ENCODE results near the gene FHL2. TPM values are rescaled to one million over a fixed set of nuclear protein-coding genes. Genes with fewer than 3 reads are reported as not detected.

Gene FHL2
- total and polyA plus RNA-seq, 4 donors = 3.9 to 9.0 (median 6.5) TPM

DNA sequence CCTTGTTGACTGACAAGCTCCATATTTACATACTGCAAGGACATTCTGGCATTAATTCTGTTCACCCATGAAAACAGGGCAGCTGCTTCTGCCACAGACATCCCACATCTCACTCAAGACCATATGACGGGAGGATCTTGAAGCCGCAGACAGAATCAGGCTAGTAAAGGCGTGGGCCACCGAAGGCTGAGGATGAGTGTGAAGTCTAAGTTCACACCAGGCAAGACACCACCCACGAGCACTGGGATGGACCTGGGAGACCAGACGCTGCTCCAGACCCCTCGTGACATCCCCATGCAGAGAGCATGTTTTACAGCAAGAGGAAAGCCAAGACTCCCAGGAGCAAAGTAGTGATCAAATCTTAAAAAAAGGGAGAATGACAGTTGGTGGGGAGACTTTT lies 3.2 kb downstream of the FHL2 start:
- TF ChIP-seq REST (IDR thresholded peaks at IDR 0.05) = no peak
- no peak for TF ChIP-seq ATF3 (IDR thresholded peaks at IDR 0.05)
- TF ChIP-seq JUND (IDR thresholded peaks at IDR 0.05) = no peak
- TF ChIP-seq NR2F2 (IDR thresholded peaks at IDR 0.05) = no peak
- no peak for TF ChIP-seq FOXA2 (IDR thresholded peaks at IDR 0.05)
- no peak for TF ChIP-seq TAF1 (conservative IDR thresholded peaks at IDR 0.05)
- no peak for TF ChIP-seq HNF4A (conservative IDR thresholded peaks at IDR 0.05)
- TF ChIP-seq, protein P1, sequence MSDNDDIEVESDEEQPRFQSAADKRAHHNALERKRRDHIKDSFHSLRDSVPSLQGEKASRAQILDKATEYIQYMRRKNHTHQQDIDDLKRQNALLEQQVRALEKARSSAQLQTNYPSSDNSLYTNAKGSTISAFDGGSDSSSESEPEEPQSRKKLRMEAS (IDR thresholded peaks at IDR 0.05) = no peak
- TF ChIP-seq YY1 (IDR thresholded peaks at IDR 0.05) = no peak
- TF ChIP-seq HNF4G (IDR thresholded peaks at IDR 0.05) = no peak
- no peak for TF ChIP-seq RXRA (IDR thresholded peaks at IDR 0.05)
- TF ChIP-seq SP1 (IDR thresholded peaks at IDR 0.05) = no peak
- TF ChIP-seq, protein P2, sequence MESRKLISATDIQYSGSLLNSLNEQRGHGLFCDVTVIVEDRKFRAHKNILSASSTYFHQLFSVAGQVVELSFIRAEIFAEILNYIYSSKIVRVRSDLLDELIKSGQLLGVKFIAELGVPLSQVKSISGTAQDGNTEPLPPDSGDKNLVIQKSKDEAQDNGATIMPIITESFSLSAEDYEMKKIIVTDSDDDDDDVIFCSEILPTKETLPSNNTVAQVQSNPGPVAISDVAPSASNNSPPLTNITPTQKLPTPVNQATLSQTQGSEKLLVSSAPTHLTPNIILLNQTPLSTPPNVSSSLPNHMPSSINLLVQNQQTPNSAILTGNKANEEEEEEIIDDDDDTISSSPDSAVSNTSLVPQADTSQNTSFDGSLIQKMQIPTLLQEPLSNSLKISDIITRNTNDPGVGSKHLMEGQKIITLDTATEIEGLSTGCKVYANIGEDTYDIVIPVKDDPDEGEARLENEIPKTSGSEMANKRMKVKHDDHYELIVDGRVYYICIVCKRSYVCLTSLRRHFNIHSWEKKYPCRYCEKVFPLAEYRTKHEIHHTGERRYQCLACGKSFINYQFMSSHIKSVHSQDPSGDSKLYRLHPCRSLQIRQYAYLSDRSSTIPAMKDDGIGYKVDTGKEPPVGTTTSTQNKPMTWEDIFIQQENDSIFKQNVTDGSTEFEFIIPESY (IDR thresholded peaks at IDR 0.05) = no peak
- TF ChIP-seq FOXA1 (IDR thresholded peaks at IDR 0.05) = no peak
- TF ChIP-seq, protein P3, sequence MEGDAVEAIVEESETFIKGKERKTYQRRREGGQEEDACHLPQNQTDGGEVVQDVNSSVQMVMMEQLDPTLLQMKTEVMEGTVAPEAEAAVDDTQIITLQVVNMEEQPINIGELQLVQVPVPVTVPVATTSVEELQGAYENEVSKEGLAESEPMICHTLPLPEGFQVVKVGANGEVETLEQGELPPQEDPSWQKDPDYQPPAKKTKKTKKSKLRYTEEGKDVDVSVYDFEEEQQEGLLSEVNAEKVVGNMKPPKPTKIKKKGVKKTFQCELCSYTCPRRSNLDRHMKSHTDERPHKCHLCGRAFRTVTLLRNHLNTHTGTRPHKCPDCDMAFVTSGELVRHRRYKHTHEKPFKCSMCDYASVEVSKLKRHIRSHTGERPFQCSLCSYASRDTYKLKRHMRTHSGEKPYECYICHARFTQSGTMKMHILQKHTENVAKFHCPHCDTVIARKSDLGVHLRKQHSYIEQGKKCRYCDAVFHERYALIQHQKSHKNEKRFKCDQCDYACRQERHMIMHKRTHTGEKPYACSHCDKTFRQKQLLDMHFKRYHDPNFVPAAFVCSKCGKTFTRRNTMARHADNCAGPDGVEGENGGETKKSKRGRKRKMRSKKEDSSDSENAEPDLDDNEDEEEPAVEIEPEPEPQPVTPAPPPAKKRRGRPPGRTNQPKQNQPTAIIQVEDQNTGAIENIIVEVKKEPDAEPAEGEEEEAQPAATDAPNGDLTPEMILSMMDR (IDR thresholded peaks at IDR 0.05; ENCODE audit: low read depth, low read length, missing input control) = no peak
- TF ChIP-seq GABPA (IDR thresholded peaks at IDR 0.05 in 1 of 2, conservative IDR thresholded peaks at IDR 0.05 in 1 of 2) = no peak
- TF ChIP-seq RAD21 (IDR thresholded peaks at IDR 0.05) = no peak
- Histone ChIP-seq H3K9ac (ENCODE audit: low read depth in 1 of 2, low read length in 2 of 2) (no peak overlapping the region), H3K27ac (ENCODE audit: low read depth in 1 of 2, low read length in 2 of 2) (no peak overlapping the region), H3K4me3 (ENCODE audit: low read depth in 1 of 3, low read length in 3 of 3) (no peak overlapping the region), H3K27me3 (ENCODE audit: control insufficient read depth in 4 of 4, insufficient read depth in 4 of 4, low read length in 3 of 4) (peaks cover 0 to 2% (median 0%) of the 10 kb centered on the region in 4 donors), H3K4me1 (ENCODE audit: control insufficient read depth in 4 of 4, insufficient read depth in 4 of 4, low read length in 3 of 4) (peaks cover 0 to 3% (median 1%) of the 10 kb centered on the region in 4 donors), H3K9me3 (ENCODE audit: control insufficient read depth in 4 of 4, low read length in 3 of 4) (no peaks in the 10 kb centered on the region), H3K36me3 (ENCODE audit: control insufficient read depth in 4 of 4, insufficient read depth in 3 of 4, low read depth in 1 of 4, low read length in 3 of 4) (no peaks in the 10 kb centered on the region)
- no peak for DNase-seq (ENCODE audit: low spot score)
- WGBS = 93% methylated on average over 7 of the region's 7 CpGs
